T-helper 1 cell treated with Interleukin-12 subunit alpha and Interleukin-12 subunit beta and Interleukin-4 antibody, amounts not matched to agents 30 ng/mL and 1 ng/mL, for 36 hours (primary cell): ENCODE measurements around the gene MAP1LC3C. TPM values are rescaled to one million over a fixed set of nuclear protein-coding genes. Genes with fewer than 3 reads are reported as not detected.
"Not testable (repeated sequence)": the region's sequence is repeated elsewhere in the genome, so short reads cannot be mapped to it uniquely, and the experiment has no call there.

Experiments
- intact Hi-C: fragments of 100-400 bp; cut with micrococcal nuclease; formaldehyde crosslinking; loops from one replicate; pipeline ENCODE4 v1.15.1; 2024
- total RNA-seq: library from RNA; stranded (reverse); gene quantifications from 2 replicates; pipeline ENCODE4 v1.2.3, GENCODE V29; 2022

The MAP1LC3C gene
- total RNA-seq, 1 donor from 2014 or later = not detected

DNA sequence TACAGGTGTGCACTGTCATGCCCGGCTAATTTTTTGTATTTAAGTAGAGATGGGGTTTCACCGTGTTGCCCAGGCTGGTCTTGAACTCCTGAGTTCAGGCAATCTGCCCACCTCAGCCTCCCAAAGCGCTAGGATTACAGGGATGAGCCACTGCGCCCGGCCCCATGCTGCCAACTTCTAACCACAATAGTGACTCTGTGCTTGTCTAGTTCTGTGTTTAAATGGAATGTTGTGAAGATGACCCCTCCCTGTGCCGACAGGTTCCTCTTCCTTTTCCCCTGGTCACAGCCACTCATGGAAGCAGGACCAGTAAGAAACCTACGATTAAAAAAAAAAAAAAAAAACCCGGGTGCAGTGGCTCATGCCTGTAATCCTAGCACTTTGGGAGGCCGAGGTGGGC is 4.7 kb downstream of the MAP1LC3C start:
- intact Hi-C loops = no loop called here

DNA sequence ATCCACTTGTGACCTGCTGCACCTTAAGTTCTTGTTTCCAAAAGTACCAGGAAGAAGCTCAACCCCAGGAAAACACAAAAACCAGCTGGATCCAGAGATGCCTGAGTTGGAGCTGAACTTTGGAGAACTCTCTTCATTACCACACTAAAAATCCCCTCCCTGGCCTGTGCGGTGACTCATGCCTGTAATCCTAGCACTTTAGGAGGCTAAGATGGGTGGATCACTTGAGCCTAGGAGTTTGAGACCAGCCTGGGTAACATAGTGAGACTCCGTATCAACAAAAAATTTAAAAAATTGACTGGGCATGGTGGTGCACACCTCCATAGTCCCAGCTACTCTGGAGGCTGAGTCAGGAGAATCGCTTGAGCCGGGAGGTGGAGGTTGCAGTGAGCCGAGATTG is 6.2 kb downstream of the MAP1LC3C start:
- intact Hi-C loops = no loop called here

DNA sequence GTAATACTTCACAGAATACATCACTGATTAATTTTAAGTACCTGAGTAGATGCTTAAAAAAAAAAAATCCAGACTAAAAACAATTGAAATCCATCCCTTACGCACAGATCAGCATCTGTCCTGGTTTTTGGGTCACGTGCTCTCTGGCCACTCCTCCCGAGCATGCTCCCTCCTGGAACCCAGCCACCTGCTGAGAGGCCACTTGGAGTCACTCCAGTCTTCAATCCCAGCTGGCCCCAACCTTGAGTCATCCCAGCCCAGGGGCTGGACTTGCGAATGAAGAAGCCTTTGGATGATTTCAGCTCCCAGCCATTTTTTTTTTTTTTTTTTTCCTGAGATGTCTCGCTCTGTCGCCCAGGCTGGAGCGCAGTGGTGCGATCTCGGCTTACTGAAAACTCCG is 8.9 kb downstream of the MAP1LC3C start:
- intact Hi-C loops = no loop called here

DNA sequence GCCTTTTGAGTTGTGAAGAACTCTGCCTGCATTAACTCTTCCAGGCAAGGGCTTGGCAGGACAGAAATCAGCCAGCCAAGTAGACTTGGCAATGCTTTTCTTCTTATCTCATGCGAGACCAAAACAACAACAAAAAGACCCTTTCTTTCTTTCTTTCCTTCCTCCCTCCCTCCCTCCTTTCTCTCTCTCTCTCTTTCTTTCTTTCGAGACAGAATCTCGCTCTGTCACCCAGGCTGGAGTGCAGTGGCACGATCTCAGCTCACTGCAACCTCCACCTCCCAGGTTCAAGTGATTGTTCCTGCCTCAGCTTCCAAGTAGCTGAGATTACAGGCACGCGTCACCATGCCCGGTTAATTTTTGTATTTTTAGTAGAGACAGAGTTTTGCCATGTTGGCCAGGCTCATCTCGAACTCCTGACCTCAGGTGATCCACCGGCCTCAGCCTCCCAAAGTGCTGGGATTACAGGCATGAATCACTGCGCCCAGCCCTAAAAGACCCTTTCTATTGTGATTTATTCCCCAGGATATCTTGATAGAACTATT is 10.4 kb downstream of the MAP1LC3C start:
- intact Hi-C loops = not testable (repeated sequence)

DNA sequence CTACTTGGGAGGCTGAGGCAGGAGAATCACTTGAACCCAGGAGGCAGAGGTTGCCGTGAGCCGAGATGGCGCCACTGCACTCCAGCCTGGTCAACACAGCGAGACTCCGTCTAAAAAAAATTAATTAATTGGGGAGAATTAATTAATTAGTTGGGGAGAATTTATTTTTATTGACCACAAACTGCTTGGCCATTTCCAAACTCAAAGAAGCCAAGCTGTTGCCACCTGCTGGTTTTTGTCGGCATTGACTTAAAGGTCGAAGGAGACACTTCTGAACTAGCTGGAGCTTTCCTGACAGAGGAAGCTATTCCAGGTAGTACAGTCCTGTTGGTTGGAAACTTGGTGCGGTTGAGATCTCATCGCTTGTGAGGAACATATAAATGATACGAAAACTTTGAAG is 13.1 kb downstream of the MAP1LC3C start:
- intact Hi-C loops = loop anchor here (1.0 to 2.0 kb wide), 2 partner anchors 375 to 454 kb away; no protein-coding TSS in a partner anchor

DNA sequence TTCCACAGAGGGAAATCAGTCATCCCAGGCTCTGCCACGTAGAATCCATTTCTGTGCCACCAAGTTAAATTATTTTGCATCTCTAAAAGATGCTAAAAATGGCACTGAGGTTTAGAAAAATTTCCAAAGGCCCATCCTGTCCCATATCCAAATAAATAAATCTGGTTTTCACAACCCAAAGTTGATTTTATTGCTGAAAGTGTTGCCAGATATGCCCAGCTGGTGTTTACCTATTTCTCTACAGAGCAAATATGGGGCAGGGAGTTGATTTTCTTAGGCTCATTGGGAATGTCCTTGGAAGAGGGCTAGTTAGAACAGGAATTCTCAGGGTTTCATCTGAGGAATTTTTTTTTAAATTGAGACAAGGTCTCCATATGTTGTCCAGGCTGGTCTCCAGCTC is 19.0 kb downstream of the MAP1LC3C start:
- intact Hi-C loops = no loop called here

DNA sequence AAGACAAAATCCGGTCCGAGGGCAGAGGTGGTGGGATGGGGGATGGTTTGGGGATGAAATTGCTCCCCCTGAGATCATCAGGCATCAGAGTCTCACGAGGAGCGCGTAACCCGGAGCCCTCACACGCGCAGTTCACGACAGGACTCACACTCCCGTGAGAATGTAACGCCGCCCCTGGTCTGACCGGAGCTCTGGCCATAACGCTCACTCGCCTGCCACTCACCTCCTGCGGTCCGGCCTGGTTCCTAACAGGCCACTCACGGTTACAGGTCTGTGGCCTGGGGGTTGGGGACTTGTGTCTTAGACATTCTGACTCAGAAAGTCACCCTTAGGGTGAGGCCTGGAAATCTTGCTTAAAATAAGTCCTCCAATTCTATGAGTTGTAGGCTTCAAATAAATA is 19.8 kb downstream of the MAP1LC3C start:
- intact Hi-C loops = no loop called here

DNA sequence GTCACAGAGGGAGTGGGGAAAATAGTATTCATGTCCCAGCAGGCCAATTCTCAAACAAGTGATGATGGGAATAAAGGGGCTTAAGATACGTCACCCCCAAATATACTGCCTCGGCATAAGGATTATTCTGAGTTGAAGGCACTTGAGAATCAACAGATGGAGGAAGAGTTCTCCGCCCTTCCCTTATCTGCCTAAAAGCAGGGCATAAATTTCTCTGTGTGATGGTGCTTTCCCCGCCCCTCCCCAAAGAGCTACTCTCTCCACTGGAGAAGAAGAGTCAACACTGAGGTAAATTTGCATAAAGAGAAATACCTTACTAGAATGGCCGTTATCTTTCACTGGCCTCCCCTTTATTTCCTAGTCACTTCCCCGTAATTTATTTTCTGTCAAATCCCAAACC is 22.7 kb downstream of the MAP1LC3C start:
- intact Hi-C loops = no loop called here

DNA sequence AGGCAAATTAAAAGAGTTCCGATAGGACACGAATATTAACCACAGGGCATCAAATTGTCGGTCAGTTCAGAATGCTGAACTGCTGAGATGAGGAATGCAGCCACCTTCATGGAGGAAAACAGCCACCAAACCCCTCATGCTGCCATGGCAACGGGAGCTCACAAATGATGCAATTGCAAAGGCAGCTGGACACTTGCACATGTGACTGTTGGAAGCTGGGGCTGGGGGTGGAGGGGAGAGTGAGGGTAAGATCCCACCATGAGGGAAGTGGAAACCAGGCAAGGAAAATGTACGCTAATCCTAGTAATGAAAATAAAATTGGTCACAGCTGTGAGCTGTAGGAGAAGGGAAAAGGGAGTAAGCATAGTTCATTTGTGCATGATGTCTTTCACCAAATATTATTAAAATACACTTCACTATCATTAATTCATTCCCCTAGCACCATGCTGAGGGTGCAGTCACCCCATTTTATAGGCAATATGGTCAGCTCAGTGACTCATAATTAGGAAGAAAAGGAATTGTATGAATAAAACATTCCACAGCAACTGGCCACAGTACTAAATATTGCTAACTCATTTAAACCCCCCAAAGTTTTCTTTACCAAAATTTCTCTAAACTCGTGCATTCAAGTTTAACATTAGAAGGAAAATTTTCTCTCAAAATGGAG is 26.1 kb downstream of the MAP1LC3C start:
- intact Hi-C loops = no loop called here

DNA sequence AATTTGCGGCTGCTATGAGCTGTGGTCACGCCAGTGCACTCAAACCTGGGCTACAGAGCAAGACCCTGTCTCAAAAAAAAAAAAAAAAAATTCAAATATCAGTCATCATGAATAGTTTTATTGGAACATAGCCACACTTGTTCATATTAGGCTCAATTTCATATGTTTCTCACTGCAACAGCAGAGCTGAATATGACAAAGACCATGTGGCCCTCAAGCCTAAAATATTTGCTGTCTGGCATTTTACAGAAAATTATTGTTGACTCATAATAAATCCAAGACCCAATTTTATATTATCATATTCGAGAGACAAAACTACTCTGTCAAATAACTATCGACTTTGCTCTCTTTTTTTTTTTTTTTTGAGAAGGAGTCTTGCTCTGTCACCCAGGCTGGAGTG is 30.3 kb downstream of the MAP1LC3C start:
- intact Hi-C loops = no loop called here

DNA sequence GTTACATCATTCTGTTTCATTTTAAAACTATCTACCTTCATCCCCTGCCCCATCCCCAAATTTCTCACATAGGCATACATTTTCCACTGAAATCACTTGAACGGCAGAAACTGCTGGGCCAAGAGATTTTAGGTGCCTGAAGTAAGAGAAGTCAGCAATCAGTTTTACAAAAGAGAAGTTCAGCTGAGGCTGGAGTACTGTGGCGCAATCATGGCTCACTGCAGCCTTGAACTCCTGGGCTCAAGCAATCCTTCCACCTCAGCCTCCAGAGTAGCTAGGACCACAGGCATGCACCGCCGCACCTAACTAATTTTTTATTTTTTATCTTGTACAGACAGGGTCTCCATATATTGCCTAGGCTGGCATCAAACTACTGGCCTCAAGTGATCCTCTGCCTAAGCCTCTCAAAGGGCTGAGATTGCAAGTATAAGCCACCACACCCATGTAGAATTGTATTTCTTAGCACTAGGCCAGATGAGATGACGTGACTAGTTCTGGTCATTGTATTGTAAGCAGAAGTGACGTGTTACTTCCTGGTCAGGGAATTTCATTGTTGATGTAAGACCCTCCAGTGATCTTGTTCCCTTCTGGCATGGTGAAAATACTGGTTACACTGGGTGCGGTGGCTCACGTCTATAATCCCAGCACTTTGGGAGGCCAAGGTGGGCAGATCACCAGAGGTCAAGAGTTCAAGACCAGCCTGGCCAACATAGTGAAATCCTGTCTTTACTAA is 34.2 kb downstream of the MAP1LC3C start:
- intact Hi-C loops = no loop called here

DNA sequence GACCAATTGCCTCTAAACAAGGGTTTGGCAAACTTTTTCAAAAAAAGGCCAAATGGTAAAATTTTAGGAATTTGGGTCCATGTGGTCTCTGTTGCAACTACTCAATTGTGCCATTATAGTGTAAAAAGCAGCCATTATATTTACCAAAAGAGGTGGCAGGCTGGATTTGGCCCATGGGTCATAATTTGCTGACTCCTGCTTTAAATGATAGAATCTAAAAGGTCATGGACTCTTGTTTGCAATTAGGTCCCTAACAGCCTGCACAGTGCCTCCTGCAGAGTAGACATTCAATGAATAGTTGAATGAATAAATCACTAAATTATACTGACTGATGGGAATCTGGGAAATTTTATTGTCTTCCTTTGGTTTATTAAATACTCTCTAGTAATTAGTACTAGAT is 35.2 kb downstream of the MAP1LC3C start:
- intact Hi-C loops = no loop called here

DNA sequence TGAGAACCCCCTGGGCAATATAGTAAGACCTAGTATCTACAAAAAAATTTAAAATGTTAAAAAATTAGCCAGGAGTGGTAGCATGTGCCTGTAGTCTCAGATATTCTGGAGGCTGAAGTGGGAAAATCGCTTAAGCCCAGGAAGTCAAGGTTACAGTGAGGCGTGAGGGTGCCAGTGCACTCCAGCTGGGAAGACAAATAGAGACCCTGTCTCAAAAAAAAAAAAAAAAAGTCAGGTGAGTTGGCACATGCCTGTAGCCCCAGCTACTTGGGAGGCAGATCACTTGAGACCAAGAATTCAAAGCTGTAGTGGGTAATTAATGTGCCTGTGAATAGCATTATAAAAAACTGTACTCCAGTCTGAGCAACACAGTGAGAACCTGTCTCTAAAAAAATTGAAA is 36.7 kb downstream of the MAP1LC3C start:
- intact Hi-C loops = no loop called here

DNA sequence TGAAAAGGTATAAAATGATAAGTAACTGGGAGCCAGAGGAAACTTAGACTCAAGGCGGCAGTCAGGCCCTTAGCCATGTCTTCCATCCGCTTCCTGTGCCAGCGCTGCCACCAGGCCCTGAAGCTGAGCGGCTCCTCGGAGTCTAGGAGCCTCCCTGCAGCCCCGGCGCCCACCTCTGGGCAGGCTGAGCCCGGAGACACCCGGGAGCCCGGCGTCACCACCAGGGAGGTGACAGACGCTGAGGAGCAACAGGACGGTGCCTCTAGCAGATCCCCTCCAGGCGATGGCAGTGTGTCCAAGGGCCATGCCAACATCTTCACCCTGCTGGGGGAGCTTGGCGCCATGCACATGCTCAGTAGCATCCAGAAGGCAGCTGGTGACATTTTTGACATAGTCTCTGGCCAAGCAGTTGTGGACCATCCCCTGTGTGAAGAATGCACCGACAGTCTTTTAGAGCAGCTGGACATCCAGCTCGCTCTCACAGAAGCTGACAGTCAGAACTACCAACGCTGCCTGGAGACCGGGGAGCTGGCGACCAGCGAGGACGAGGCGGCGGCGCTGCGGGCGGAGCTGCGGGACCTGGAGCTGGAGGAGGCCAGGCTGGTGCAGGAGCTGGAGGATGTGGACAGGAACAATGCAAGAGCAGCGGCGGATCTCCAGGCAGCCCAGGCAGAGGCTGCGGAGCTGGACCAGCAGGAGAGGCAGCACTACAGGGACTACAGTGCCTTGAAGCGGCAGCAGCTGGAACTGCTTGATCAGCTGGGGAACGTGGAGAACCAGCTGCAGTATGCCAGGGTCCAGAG is 41.0 kb downstream of the MAP1LC3C start, which contains the start of gene BECN2:
BECN2 (plus strand) TSS at position 76 of the 803 bp plus-strand sequence; CDS start at position 76, 0 bp downstream.
- intact Hi-C loops = no loop called here

DNA sequence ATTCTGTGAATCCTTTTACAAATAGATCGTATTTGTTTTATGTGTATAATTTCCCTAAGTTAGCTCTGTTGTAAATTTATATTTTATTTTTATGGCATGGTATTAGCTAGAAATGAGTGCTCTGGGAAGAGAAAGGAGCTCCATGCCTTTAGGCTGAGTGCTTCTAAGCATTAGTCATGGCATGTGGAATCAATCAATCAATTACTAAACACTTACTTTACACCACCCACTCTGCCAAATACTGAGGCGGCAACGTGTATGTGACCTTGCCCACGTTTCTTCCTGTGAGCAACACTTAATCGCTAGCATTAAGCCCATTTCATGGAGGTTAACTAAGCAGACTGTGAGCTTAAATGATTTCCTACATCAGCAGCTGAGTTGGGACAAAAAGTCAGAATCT is 48.5 kb downstream of the MAP1LC3C start:
- intact Hi-C loops = no loop called here

DNA sequence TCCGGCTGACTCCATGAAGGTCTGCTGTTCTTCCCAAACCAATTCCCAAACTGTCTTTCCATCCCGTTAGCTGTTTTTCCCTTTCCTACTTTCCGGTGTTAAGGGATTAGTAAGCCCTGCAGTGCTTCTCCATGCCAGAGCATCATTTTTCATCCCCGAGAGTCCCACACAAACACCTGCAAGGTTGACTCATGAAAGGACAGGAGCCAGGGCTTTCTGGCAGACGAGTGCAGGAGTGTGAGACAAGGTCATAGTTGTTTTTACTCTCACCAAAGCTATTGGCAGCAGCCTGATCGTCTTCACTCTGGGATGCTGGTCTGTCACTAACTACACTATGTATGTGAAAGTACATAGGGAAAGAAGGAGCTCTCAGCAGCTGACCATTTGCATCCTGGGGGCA is 51.5 kb downstream of the MAP1LC3C start:
- intact Hi-C loops = no loop called here

Other genes starting within 250 kb of the MAP1LC3C start
- 25.5 and 30.7 TPM in 2 replicates for gene EXO1, start 150.9 kb downstream of the MAP1LC3C start, total RNA-seq
- gene BECN2, start 41.3 kb downstream of the MAP1LC3C start, total RNA-seq = not detected in 2 replicates